ENCODE data around the gene LYRM9. TPM values are rescaled to one million over a fixed set of nuclear protein-coding genes. Genes with fewer than 3 reads are reported as not detected.

Gene LYRM9
- total RNA-seq, 1 donor from 2014 or later = 16.0 TPM

DNA sequence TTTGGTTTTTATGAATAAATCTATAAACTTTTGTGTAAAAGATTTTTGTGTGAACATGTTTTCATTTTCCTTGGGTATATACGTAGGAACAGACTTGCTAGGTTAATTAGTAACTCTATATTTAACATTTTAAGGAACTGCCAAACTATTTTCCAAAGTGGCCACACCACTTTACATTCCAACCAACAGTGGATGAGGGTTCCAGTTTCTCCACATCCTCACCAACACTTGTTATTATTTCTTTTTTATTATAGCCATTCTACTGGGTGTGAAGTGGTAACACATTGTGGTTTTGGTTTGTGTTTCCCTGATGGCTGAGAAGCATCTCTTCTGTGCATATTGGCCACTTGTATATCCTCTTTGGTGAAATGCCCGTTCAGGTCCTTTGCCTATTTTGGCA, 20.0 kb downstream of the LYRM9 start:
- H3K4me1 Mint-ChIP-seq = peaks cover 7% of the 10 kb centered on the region
- H3K79me2 ChIP-seq (ENCODE audit: low read depth) = no peaks in the 10 kb centered on the region
- no peak overlapping the region for H2AFZ ChIP-seq (replicated peaks)
- no peak overlapping the region for H3K4me3 Mint-ChIP-seq
- no peaks in the 10 kb centered on the region for H4K20me1 ChIP-seq (ENCODE audit: low read depth)
- no peak overlapping the region for H3K27ac ChIP-seq
- H3K4me3 ChIP-seq = no peak overlapping the region
- H3F3A ChIP-seq (ENCODE audit: low read depth) = no peaks in the 10 kb centered on the region
- no peak overlapping the region for H3K4me2 ChIP-seq
- no peak for TF ChIP-seq EZH2 (IDR thresholded peaks at IDR 0.05)
- TF ChIP-seq, protein P1, sequence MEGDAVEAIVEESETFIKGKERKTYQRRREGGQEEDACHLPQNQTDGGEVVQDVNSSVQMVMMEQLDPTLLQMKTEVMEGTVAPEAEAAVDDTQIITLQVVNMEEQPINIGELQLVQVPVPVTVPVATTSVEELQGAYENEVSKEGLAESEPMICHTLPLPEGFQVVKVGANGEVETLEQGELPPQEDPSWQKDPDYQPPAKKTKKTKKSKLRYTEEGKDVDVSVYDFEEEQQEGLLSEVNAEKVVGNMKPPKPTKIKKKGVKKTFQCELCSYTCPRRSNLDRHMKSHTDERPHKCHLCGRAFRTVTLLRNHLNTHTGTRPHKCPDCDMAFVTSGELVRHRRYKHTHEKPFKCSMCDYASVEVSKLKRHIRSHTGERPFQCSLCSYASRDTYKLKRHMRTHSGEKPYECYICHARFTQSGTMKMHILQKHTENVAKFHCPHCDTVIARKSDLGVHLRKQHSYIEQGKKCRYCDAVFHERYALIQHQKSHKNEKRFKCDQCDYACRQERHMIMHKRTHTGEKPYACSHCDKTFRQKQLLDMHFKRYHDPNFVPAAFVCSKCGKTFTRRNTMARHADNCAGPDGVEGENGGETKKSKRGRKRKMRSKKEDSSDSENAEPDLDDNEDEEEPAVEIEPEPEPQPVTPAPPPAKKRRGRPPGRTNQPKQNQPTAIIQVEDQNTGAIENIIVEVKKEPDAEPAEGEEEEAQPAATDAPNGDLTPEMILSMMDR (IDR thresholded peaks at IDR 0.05) = no peak
- no peak for TF ChIP-seq EZH2phosphoT487 (IDR thresholded peaks at IDR 0.05)
- no peaks in the 10 kb centered on the region for H3K9me3 ChIP-seq (ENCODE audit: low read depth)
- no peak overlapping the region for H3K27ac Mint-ChIP-seq
- H3K27me3 ChIP-seq = no peaks in the 10 kb centered on the region
- H3K36me3 Mint-ChIP-seq = no peaks in the 10 kb centered on the region
- H3K36me3 ChIP-seq = no peaks in the 10 kb centered on the region
- peaks cover 8% of the 10 kb centered on the region for H3K27me3 Mint-ChIP-seq (ENCODE audit: insufficient read depth, low read depth)
- H3K4me1 ChIP-seq = no peaks in the 10 kb centered on the region
- H3K9ac ChIP-seq = no peak overlapping the region
- no peak for DNase-seq (ENCODE audit: low spot score)
- peaks cover 8% of the 10 kb centered on the region for H3K9me3 Mint-ChIP-seq

DNA sequence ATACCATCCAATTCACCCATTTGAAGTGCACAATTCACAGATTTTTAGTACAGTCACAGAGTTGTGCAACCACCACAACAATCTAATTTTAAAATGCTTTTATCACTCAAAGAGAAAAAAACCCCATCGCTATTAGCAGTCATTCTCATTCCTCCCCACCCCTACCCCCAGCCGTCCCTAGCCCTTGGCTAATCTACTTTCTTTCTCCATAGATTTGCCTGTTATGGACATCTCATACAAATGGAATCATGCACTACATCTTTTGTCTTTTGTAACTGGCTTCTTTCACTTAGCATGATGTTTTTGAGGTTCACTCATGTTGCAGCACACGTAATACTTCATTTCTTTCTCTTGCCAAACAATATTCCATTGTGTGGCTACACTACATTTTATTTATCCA, 20.4 kb downstream of the LYRM9 start:
- TF ChIP-seq EZH2phosphoT487 (IDR thresholded peaks at IDR 0.05) = no peak
- TF ChIP-seq EZH2 (IDR thresholded peaks at IDR 0.05) = no peak
- TF ChIP-seq, protein P1 (IDR thresholded peaks at IDR 0.05) = no peak
- H3K27ac ChIP-seq = no peak overlapping the region
- no peaks in the 10 kb centered on the region for H3K36me3 Mint-ChIP-seq
- H3K4me3 ChIP-seq = no peak overlapping the region
- no peaks in the 10 kb centered on the region for H3K79me2 ChIP-seq (ENCODE audit: low read depth)
- H3K27ac Mint-ChIP-seq = no peak overlapping the region
- no peak overlapping the region for H3K9ac ChIP-seq
- no peaks in the 10 kb centered on the region for H3K9me3 ChIP-seq (ENCODE audit: low read depth)
- DNase-seq (ENCODE audit: low spot score) = no peak
- H3K36me3 ChIP-seq = no peaks in the 10 kb centered on the region
- peaks cover 3% of the 10 kb centered on the region for H3K4me1 Mint-ChIP-seq
- H3K4me3 Mint-ChIP-seq = no peak overlapping the region
- no peaks in the 10 kb centered on the region for H3K4me1 ChIP-seq
- no peaks in the 10 kb centered on the region for H3F3A ChIP-seq (ENCODE audit: low read depth)
- H3K9me3 Mint-ChIP-seq = peaks cover 8% of the 10 kb centered on the region
- H4K20me1 ChIP-seq (ENCODE audit: low read depth) = no peaks in the 10 kb centered on the region
- peaks cover 8% of the 10 kb centered on the region for H3K27me3 Mint-ChIP-seq (ENCODE audit: insufficient read depth, low read depth)
- no peak overlapping the region for H2AFZ ChIP-seq (replicated peaks)
- no peak overlapping the region for H3K4me2 ChIP-seq
- H3K27me3 ChIP-seq = no peaks in the 10 kb centered on the region

DNA sequence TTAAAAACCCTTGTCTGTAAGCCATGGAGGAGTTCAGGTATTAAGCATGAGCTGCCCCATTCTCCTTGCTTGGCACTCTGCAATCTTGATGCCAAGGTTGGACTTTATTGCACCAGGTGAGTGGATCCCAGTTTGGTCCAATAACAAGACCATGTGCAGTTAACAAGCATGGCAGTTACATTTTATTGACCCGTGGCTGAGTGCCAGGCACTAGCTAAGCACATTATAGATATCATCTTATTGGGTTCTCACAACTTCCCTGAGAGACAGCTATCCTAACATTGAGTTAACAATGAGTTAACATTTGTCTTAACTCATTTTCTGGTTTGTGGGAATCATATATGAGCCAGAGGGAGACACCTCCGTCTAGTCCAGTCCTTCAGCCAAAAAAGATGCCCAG, 21.8 kb downstream of the LYRM9 start:
- H3F3A ChIP-seq (ENCODE audit: low read depth) = no peaks in the 10 kb centered on the region
- no peaks in the 10 kb centered on the region for H3K4me1 ChIP-seq
- DNase-seq (ENCODE audit: low spot score) = no peak
- H3K4me3 ChIP-seq = no peak overlapping the region
- H4K20me1 ChIP-seq (ENCODE audit: low read depth) = no peaks in the 10 kb centered on the region
- H3K9me3 ChIP-seq (ENCODE audit: low read depth) = no peaks in the 10 kb centered on the region
- Mint-ChIP-seq H3K4me3 (no peak overlapping the region), H3K4me1 (peaks cover 3% of the 10 kb centered on the region), H3K27ac (no peak overlapping the region), H3K9me3 (peaks cover 8% of the 10 kb centered on the region), H3K27me3 (ENCODE audit: insufficient read depth, low read depth) (peaks cover 7% of the 10 kb centered on the region), H3K36me3 (no peaks in the 10 kb centered on the region)
- TF ChIP-seq EZH2phosphoT487 (IDR thresholded peaks at IDR 0.05) (no peak), EZH2 (IDR thresholded peaks at IDR 0.05) (no peak)
- TF ChIP-seq, protein P1 (IDR thresholded peaks at IDR 0.05) = no peak
- H3K27me3 ChIP-seq = no peaks in the 10 kb centered on the region
- H3K9ac ChIP-seq = no peak overlapping the region
- H2AFZ ChIP-seq (replicated peaks) = no peak overlapping the region
- no peak overlapping the region for H3K4me2 ChIP-seq
- no peaks in the 10 kb centered on the region for H3K79me2 ChIP-seq (ENCODE audit: low read depth)
- H3K36me3 ChIP-seq = no peaks in the 10 kb centered on the region
- H3K27ac ChIP-seq = no peak overlapping the region
